ENCODE data around the gene LAMA5.

The LAMA5 gene

GRCh38 chr20:62388839-62389600, 21.9 kb upstream of the LAMA5 start:
- no peaks in the 10 kb centered on the region for H3K9me3 ChIP-seq (ENCODE audit: control insufficient read depth, low read length)
- H3K27ac ChIP-seq (ENCODE audit: insufficient read depth, low read length, poor library complexity, severe bottlenecking), result no peak overlapping the region
- H3K4me3 ChIP-seq (ENCODE audit: insufficient read depth, low read depth, low read length, poor library complexity, severe bottlenecking), result no peak overlapping the region
- no peak for DNase-seq
- H3K4me1 ChIP-seq (ENCODE audit: control insufficient read depth, insufficient read depth, low read length, poor library complexity, severe bottlenecking), result peaks cover 19% of the 10 kb centered on the region
- no peaks in the 10 kb centered on the region for H3K27me3 ChIP-seq (replicated peaks; ENCODE audit: control insufficient read depth, insufficient read depth, low read length, poor library complexity, severe bottlenecking)
- peaks cover 30% of the 10 kb centered on the region for H3K36me3 ChIP-seq (ENCODE audit: control insufficient read depth, insufficient read depth, low read length)

- Histone ChIP-seq H3K27me3 (replicated peaks; ENCODE audit: control insufficient read depth, insufficient read depth, low read length, poor library complexity, severe bottlenecking) (no peaks in the 10 kb centered on the region), H3K9me3 (ENCODE audit: control insufficient read depth, low read length) (no peaks in the 10 kb centered on the region), H3K36me3 (ENCODE audit: control insufficient read depth, insufficient read depth, low read length) (peaks cover 21% of the 10 kb centered on the region), H3K27ac (ENCODE audit: insufficient read depth, low read length, poor library complexity, severe bottlenecking) (no peak overlapping the region), H3K4me1 (ENCODE audit: control insufficient read depth, insufficient read depth, low read length, poor library complexity, severe bottlenecking) (peaks cover 19% of the 10 kb centered on the region), H3K4me3 (ENCODE audit: insufficient read depth, low read depth, low read length, poor library complexity, severe bottlenecking) (peak overlapping the region; percentile 87)
- no peak for DNase-seq
Observed at GRCh38 chr20:62387933-62388635, 21.0 kb upstream of the LAMA5 start.

GRCh38 chr20:62387219-62387913, 20.3 kb upstream of the LAMA5 start:
- Histone ChIP-seq H3K36me3 (ENCODE audit: control insufficient read depth, insufficient read depth, low read length) (peaks cover 14% of the 10 kb centered on the region), H3K27me3 (replicated peaks; ENCODE audit: control insufficient read depth, insufficient read depth, low read length, poor library complexity, severe bottlenecking) (no peaks in the 10 kb centered on the region), H3K9me3 (ENCODE audit: control insufficient read depth, low read length) (no peaks in the 10 kb centered on the region), H3K27ac (ENCODE audit: insufficient read depth, low read length, poor library complexity, severe bottlenecking) (peak overlapping the region; percentile 94), H3K4me3 (ENCODE audit: insufficient read depth, low read depth, low read length, poor library complexity, severe bottlenecking) (peak overlapping the region; percentile 87), H3K4me1 (ENCODE audit: control insufficient read depth, insufficient read depth, low read length, poor library complexity, severe bottlenecking) (peaks cover 19% of the 10 kb centered on the region)
- DNase-seq, result no peak

GRCh38 chr20:62386383-62387218, 19.5 kb upstream of the LAMA5 start, which contains the start of gene RPS21:
Gene RPS21, plus strand, starts transcription at chr20:62387103. Its CDS starts 236 bp downstream, at chr20:62387339.
- no peaks in the 10 kb centered on the region for H3K27me3 ChIP-seq (replicated peaks; ENCODE audit: control insufficient read depth, insufficient read depth, low read length, poor library complexity, severe bottlenecking)
- DNase-seq, result peak; percentile 83 to 90 (median 87)
- H3K4me1 ChIP-seq (ENCODE audit: control insufficient read depth, insufficient read depth, low read length, poor library complexity, severe bottlenecking), result peaks cover 19% of the 10 kb centered on the region
- H3K27ac ChIP-seq (ENCODE audit: insufficient read depth, low read length, poor library complexity, severe bottlenecking), result peak within 1 kb of the TSS; percentile 94
- peaks cover 14% of the 10 kb centered on the region for H3K36me3 ChIP-seq (ENCODE audit: control insufficient read depth, insufficient read depth, low read length)
- no peaks in the 10 kb centered on the region for H3K9me3 ChIP-seq (ENCODE audit: control insufficient read depth, low read length)
- H3K4me3 ChIP-seq (ENCODE audit: insufficient read depth, low read depth, low read length, poor library complexity, severe bottlenecking), result peak within 1 kb of the TSS; percentile 87

GRCh38 chr20:62382306-62383198, 15.4 kb upstream of the LAMA5 start:
- peak; percentile 53 to 65 (median 58) for DNase-seq
- Histone ChIP-seq H3K36me3 (ENCODE audit: control insufficient read depth, insufficient read depth, low read length) (no peaks in the 10 kb centered on the region), H3K27ac (ENCODE audit: insufficient read depth, low read length, poor library complexity, severe bottlenecking) (no peak overlapping the region), H3K4me1 (ENCODE audit: control insufficient read depth, insufficient read depth, low read length, poor library complexity, severe bottlenecking) (peaks cover 13% of the 10 kb centered on the region), H3K9me3 (ENCODE audit: control insufficient read depth, low read length) (no peaks in the 10 kb centered on the region), H3K27me3 (replicated peaks; ENCODE audit: control insufficient read depth, insufficient read depth, low read length, poor library complexity, severe bottlenecking) (no peaks in the 10 kb centered on the region), H3K4me3 (ENCODE audit: insufficient read depth, low read depth, low read length, poor library complexity, severe bottlenecking) (no peak overlapping the region)

- no peaks in the 10 kb centered on the region for H3K36me3 ChIP-seq (ENCODE audit: control insufficient read depth, insufficient read depth, low read length)
- H3K27me3 ChIP-seq (replicated peaks; ENCODE audit: control insufficient read depth, insufficient read depth, low read length, poor library complexity, severe bottlenecking), result no peaks in the 10 kb centered on the region
- H3K4me3 ChIP-seq (ENCODE audit: insufficient read depth, low read depth, low read length, poor library complexity, severe bottlenecking), result no peak overlapping the region
- H3K27ac ChIP-seq (ENCODE audit: insufficient read depth, low read length, poor library complexity, severe bottlenecking), result no peak overlapping the region
- no peak for DNase-seq
- peaks cover 10% of the 10 kb centered on the region for H3K4me1 ChIP-seq (ENCODE audit: control insufficient read depth, insufficient read depth, low read length, poor library complexity, severe bottlenecking)
- no peaks in the 10 kb centered on the region for H3K9me3 ChIP-seq (ENCODE audit: control insufficient read depth, low read length)
Observed at GRCh38 chr20:62381842-62382241, 14.7 kb upstream of the LAMA5 start.

- no peak overlapping the region for H3K27ac ChIP-seq (ENCODE audit: insufficient read depth, low read length, poor library complexity, severe bottlenecking)
- peaks cover 8% of the 10 kb centered on the region for H3K4me1 ChIP-seq (ENCODE audit: control insufficient read depth, insufficient read depth, low read length, poor library complexity, severe bottlenecking)
- no peaks in the 10 kb centered on the region for H3K36me3 ChIP-seq (ENCODE audit: control insufficient read depth, insufficient read depth, low read length)
- no peak for DNase-seq
- no peaks in the 10 kb centered on the region for H3K27me3 ChIP-seq (replicated peaks; ENCODE audit: control insufficient read depth, insufficient read depth, low read length, poor library complexity, severe bottlenecking)
- H3K9me3 ChIP-seq (ENCODE audit: control insufficient read depth, low read length), result no peaks in the 10 kb centered on the region
- no peak overlapping the region for H3K4me3 ChIP-seq (ENCODE audit: insufficient read depth, low read depth, low read length, poor library complexity, severe bottlenecking)
Observed at GRCh38 chr20:62381202-62381797, 14.2 kb upstream of the LAMA5 start.

GRCh38 chr20:62378215-62378614, 11.1 kb upstream of the LAMA5 start:
- Histone ChIP-seq H3K27ac (ENCODE audit: insufficient read depth, low read length, poor library complexity, severe bottlenecking) (no peak overlapping the region), H3K4me3 (ENCODE audit: insufficient read depth, low read depth, low read length, poor library complexity, severe bottlenecking) (no peak overlapping the region), H3K27me3 (replicated peaks; ENCODE audit: control insufficient read depth, insufficient read depth, low read length, poor library complexity, severe bottlenecking) (no peaks in the 10 kb centered on the region), H3K36me3 (ENCODE audit: control insufficient read depth, insufficient read depth, low read length) (no peaks in the 10 kb centered on the region), H3K9me3 (ENCODE audit: control insufficient read depth, low read length) (no peaks in the 10 kb centered on the region), H3K4me1 (ENCODE audit: control insufficient read depth, insufficient read depth, low read length, poor library complexity, severe bottlenecking) (no peaks in the 10 kb centered on the region)
- DNase-seq, result no peak
